Measurements from ENCODE around the gene HDAC7. TPM values are rescaled to one million over a fixed set of nuclear protein-coding genes. Genes with fewer than 3 reads are reported as not detected.

The HDAC7 gene
- total and polyA plus RNA-seq, 2 experiments from 2014 or later, result 41.3 to 60.1 TPM

- Mint-ChIP-seq H3K9me3 (no peaks in the 10 kb centered on the region), H3K4me3 (no peak overlapping the region), H3K27ac (no peak overlapping the region), H3K4me1 (peaks cover 3% of the 10 kb centered on the region; the same call in 1 of the 3 replicates), H3K36me3 (ENCODE audit: low read depth) (no peaks in the 10 kb centered on the region), H3K27me3 (ENCODE audit: insufficient read depth, low read depth, poor library complexity) (peaks cover 8% of the 10 kb centered on the region)
- Histone ChIP-seq H3K36me3 (ENCODE audit: insufficient read depth) (no peaks in the 10 kb centered on the region), H3K4me2 (no peak overlapping the region), H3K4me1 (ENCODE audit: insufficient read depth) (no peaks in the 10 kb centered on the region), H4K20me1 (replicated peaks; ENCODE audit: insufficient read depth) (no peaks in the 10 kb centered on the region), H3K27me3 (ENCODE audit: insufficient read depth) (no peaks in the 10 kb centered on the region), H3F3A (replicated peaks; ENCODE audit: low read depth) (no peaks in the 10 kb centered on the region), H3K27ac (ENCODE audit: low read depth) (no peak overlapping the region), H2AFZ (no peak overlapping the region), H3K4me3 (no peak overlapping the region), H3K79me2 (replicated peaks; ENCODE audit: insufficient read depth) (no peaks in the 10 kb centered on the region), H3K9me2 (ENCODE audit: insufficient read depth) (no peaks in the 10 kb centered on the region)
- TF ChIP-seq ETS1 (IDR thresholded peaks at IDR 0.05) (no peak), ZNF331 (CRISPR knock-in tag; IDR thresholded peaks at IDR 0.05; ENCODE audit: low read depth) (no peak)
- no peak for DNase-seq (ENCODE audit: low spot score)
- no peak for ATAC-seq
These were observed 37.2 kb upstream of the HDAC7 start for GRCh38 chr12:47856721-47857575.

GRCh38 chr12:47856094-47856493 lies 36.4 kb upstream of the HDAC7 start:
- DNase-seq (ENCODE audit: low spot score) (no peak), ATAC-seq (no peak)
- H3K4me2 ChIP-seq, result no peak overlapping the region
- Mint-ChIP-seq H3K4me3 (no peak overlapping the region), H3K36me3 (ENCODE audit: low read depth) (no peaks in the 10 kb centered on the region), H3K27ac (no peak overlapping the region), H3K9me3 (no peaks in the 10 kb centered on the region), H3K27me3 (ENCODE audit: insufficient read depth, low read depth, poor library complexity) (peaks cover 11% of the 10 kb centered on the region), H3K4me1 (peaks cover 9% of the 10 kb centered on the region)
- no peak overlapping the region for H3K4me3 ChIP-seq
- no peaks in the 10 kb centered on the region for H3K27me3 ChIP-seq (ENCODE audit: insufficient read depth)
- no peak overlapping the region for H2AFZ ChIP-seq
- H3K9me2 ChIP-seq (ENCODE audit: insufficient read depth), result no peaks in the 10 kb centered on the region
- no peaks in the 10 kb centered on the region for H3F3A ChIP-seq (replicated peaks; ENCODE audit: low read depth)
- no peaks in the 10 kb centered on the region for H3K4me1 ChIP-seq (ENCODE audit: insufficient read depth)
- no peaks in the 10 kb centered on the region for H3K79me2 ChIP-seq (replicated peaks; ENCODE audit: insufficient read depth)
- no peaks in the 10 kb centered on the region for H3K36me3 ChIP-seq (ENCODE audit: insufficient read depth)
- H3K27ac ChIP-seq (ENCODE audit: low read depth), result no peak overlapping the region
- no peaks in the 10 kb centered on the region for H4K20me1 ChIP-seq (replicated peaks; ENCODE audit: insufficient read depth)
- TF ChIP-seq POLR2AphosphoS5 (IDR thresholded peaks at IDR 0.05; ENCODE audit: low read depth) (no peak), STAT1 (IDR thresholded peaks at IDR 0.05; ENCODE audit: unreplicated experiment) (no peak), ETS1 (IDR thresholded peaks at IDR 0.05) (no peak), EZH2phosphoT487 (IDR thresholded peaks at IDR 0.05; ENCODE audit: unreplicated experiment) (no peak), EZH2 (IDR thresholded peaks at IDR 0.05; ENCODE audit: low read depth, unreplicated experiment) (no peak), ZNF462 (CRISPR knock-in tag; IDR thresholded peaks at IDR 0.05) (no peak), CREB1 (CRISPR knock-in tag; IDR thresholded peaks at IDR 0.05; ENCODE audit: low read depth) (no peak), JUNB (IDR thresholded peaks at IDR 0.05; ENCODE audit: unreplicated experiment) (no peak), CTCF (conservative IDR thresholded peaks at IDR 0.05; ENCODE audit: low read depth in 2 of 2) (no peak)

Measured in GM23338 (cell line).